ENCODE measurements around the gene DUS3L.

Gene DUS3L, protein sequence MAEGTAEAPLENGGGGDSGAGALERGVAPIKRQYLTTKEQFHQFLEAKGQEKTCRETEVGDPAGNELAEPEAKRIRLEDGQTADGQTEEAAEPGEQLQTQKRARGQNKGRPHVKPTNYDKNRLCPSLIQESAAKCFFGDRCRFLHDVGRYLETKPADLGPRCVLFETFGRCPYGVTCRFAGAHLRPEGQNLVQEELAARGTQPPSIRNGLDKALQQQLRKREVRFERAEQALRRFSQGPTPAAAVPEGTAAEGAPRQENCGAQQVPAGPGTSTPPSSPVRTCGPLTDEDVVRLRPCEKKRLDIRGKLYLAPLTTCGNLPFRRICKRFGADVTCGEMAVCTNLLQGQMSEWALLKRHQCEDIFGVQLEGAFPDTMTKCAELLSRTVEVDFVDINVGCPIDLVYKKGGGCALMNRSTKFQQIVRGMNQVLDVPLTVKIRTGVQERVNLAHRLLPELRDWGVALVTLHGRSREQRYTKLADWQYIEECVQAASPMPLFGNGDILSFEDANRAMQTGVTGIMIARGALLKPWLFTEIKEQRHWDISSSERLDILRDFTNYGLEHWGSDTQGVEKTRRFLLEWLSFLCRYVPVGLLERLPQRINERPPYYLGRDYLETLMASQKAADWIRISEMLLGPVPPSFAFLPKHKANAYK

GRCh38 chr19:5790559-5791520, at the start of gene DUS3L:
TSS of gene DUS3L (minus strand) at chr19:5791163. CDS start at chr19:5791141, 22 bp downstream.
- peak; percentile 89 to 98 (median 95) for DNase-seq (ENCODE audit: low read depth in 2 of 3, low spot score in 2 of 3)

DNA sequence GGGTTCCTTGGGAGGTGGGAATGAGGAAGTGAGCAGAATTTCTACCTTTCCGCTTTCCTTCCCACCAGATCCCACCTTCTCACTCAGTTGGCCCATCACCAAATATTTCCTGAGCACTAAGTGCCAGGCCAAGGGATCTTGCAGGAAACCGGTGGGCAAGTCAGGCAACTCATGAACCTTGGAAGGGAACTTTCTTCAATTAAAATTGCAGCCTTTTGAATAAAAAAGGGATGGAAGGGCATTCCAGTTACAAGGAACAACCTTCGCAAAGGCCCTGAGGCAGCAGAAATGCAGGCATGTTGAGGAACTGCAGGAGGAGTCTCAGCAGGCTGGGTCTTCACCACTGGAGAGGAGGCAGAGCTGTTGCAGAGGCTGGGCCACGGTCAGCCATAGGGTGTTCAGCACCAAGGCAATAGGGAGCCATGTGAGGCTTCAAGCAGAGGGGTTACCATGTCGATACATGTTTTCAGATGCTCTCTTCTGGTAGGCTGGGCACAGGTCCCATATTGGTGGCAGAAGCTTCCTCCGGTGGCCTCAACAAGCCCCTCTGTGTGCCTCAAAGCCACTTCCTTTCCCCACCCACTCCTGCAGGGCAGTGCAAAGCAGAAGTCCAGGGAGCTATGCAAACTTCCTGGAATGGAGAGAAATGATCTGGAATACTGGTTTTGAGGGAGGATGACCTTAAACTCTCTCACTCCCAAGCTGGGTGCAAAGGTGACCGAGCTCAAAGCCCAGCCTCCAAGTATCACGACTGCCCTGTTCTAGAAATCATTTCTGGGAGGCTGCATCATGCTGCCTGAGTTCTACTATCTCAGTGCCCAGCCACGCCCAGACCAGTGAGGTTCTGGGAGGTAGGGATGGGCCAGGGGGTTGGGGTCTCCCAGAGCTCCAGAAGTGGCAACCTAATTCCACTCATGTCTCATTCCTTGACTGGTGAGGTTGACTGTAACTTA, 48.4 kb upstream of the DUS3L start, which contains the start of gene FUT6:
FUT6 (minus strand) TSS at position 638 of the 953 bp plus-strand sequence. CDS start 7,135 bp downstream, outside the sequence.
- DNase-seq (ENCODE audit: low read depth in 2 of 3, low spot score in 2 of 3): no peak

GRCh38 chr19:5838353-5839064, 47.5 kb upstream of the DUS3L start:
- DNase-seq (ENCODE audit: low read depth in 2 of 3, low spot score in 2 of 3): no peak

GRCh38 chr19:5837761-5838352, 46.9 kb upstream of the DUS3L start:
- no peak for DNase-seq (ENCODE audit: low read depth in 2 of 3, low spot score in 2 of 3)

- DNase-seq (ENCODE audit: low read depth in 2 of 3, low spot score in 2 of 3): no peak
Observed at GRCh38 chr19:5832527-5833216, 41.7 kb upstream of the DUS3L start.

DNA sequence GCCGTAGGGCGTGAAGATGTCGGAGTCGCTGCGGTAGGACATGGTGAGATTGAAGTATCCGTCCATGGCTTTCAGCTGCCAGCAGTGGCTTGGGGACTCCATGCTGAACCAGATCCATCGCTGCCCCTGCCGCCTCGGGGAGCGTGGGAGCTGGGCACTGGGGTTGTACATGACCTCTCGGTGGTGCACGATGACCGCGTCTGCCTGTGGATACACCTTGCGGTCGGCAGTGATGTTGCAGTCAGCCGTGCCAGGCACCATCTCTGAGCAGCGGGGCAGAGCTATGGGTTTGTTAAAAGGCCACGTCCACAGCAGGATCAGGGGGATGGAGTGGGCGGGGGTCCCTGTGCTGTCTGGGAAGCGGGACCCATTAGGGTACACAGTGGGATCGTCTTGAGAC, 41.1 kb upstream of the DUS3L start:
- no peak for DNase-seq (ENCODE audit: low read depth in 2 of 3, low spot score in 2 of 3)

DNA sequence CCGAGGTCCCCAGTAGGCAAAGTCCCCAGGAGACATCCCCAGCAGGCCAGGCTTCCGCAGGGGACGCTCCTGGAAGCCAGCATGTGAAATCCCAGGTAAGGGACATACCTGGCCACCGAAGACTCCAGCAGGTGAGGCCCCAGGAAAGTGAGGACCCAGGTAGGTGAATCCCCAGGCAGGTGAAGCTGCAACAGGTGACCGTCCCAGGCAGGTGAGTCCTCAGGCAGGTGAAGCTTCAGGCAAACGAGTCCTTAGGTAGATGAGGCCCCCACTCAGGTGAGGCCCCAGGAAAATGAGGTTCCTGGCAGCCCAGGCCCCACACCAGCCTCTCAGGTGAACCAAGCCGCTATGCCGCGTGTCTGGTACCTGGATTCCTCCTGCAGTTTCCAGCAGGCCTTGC, 40.2 kb upstream of the DUS3L start:
- DNase-seq (ENCODE audit: low read depth in 2 of 3, low spot score in 2 of 3): no peak

- no peak for DNase-seq (ENCODE audit: low read depth in 2 of 3, low spot score in 2 of 3)
Observed at GRCh38 chr19:5829567-5830310, 38.8 kb upstream of the DUS3L start.

DNA sequence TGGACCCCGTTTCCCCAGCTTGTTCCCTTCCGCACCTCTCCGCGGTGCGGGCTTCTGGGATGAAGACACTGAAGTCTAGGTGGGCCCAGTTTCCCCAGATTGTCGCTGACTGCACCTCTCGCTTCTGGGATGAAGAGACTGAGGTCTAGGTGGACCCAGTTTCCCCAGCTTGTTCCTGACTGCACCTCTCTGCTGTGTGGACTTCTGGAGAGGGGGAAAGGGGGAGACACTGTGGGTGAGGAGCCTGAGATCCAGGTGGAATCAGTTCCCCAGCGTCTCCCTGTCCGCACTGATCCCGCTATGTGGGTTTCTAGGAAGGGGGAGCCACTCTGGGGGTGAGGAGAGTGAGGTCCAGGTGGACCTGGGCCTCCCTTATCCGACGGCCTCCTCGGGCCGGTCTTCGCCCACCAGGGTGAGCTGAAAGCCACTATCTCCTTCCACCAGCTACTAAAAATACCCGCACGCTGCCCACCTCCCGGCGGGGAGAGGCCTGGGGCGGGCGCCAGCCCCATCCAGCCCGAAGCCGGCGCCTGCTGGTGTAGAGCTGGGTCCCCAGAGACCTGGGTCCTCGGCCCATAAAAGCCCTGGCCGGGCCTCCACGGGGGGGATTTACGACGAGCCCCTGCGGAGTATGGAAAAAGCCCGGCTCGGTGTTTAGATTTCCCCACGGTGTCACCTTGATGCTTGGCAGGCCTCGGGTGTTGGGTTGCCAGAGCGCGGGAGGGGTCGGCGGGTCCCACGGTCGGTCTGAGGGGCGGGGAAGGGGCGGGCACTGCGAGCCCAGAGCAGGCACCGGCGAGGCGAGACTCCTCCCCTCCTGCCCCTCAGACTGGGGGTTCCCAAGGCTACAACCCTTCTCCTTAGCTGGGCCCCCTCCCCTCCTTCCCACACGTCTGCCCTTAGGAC, 38.0 kb upstream of the DUS3L start:
- no peak for DNase-seq (ENCODE audit: low read depth in 2 of 3, low spot score in 2 of 3)

GRCh38 chr19:5827891-5828660, 37.1 kb upstream of the DUS3L start:
- DNase-seq (ENCODE audit: low read depth in 2 of 3, low spot score in 2 of 3): peak; percentile 90 to 97 (median 96)

DNA sequence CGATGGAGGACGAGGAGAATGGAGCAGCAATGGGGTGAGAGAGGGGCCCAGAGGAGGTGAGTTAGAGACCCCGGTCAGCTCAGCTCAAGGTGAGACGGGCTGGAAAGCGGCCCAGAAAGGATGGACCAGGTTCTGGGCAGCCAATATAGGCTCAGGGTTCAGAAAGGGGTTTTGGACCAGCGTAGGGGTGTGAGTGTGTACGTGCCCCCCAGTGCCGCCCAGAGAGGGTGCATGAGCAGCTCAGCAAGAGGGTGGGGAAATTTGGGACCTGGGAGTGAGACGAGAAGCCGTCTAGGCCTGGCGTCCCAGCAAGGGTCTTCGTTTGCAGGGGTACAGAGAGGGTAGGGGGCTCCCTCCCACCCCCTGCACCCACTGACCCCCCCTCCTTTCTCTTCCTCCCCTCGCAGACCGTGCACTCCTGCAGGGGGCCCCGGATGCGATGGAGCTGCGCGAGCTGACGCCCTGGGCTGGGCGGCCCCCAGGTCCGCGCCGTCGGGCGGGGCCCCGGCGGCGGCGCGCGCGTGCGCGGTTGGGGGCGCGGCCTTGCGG, 36.5 kb upstream of the DUS3L start:
- no peak for DNase-seq (ENCODE audit: low read depth in 2 of 3, low spot score in 2 of 3)

DNA sequence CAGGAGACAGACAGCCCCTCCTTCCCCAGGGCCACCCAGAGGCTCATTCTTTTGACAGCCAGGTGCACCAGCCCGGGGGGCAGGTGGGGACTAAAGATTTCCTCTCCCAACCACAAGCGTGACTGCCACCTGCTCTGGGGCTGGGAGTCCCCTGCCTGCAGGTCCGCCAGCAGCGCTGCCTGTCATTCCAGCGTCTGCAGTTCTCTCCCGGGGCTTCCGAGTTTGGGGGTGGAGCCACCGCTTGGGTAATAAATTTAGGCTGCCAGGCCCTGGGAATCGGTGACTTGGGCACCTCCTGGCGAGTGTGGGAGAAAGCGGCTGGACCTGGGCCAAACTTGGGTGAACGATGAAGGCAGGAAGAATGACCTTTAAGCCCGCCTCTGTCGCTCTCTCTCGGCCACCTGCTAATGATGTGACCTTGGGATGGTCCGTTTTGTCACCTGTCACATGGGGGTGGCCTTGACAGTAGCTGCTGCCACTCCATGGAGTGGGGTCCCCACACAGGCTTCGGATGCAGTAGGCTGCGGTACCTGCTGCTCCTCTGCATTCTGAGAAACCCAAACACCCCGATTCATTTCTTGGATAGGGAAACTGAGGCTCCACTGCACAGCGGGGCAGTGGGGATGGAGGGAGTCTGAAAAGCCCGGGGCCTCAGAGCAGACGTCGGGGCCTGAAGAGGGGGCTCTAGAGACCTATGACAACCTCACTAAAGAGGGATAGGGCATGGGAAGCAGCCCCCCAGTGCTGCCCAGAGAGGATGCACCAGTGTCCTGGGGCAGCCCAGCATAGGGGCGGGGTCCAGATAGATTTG, 35.8 kb upstream of the DUS3L start:
- no peak for DNase-seq (ENCODE audit: low read depth in 2 of 3, low spot score in 2 of 3)

GRCh38 chr19:5825178-5825577, 34.2 kb upstream of the DUS3L start:
- no peak for DNase-seq (ENCODE audit: low read depth in 2 of 3, low spot score in 2 of 3)

- DNase-seq (ENCODE audit: low read depth in 2 of 3, low spot score in 2 of 3): no peak
Observed at GRCh38 chr19:5824751-5825150, 33.8 kb upstream of the DUS3L start.
